GM23338 (cell line): Measurements from ENCODE around the gene AVPR2.

ENCODE experiments used
- CREB1 ChIP-seq: fragments of 250-450 bp; sonication (Bioruptor Pico); IDR thresholded peaks from 2 replicates; pipeline ENCODE4 v1.5.0; 2020; ENCODE audit warnings: low read depth, mild to moderate bottlenecking, moderate library complexity
- EZH2 ChIP-seq: fragments of 200-600 bp; sonication (generic); IDR thresholded peaks from one replicate; pipeline ENCODE4 v1.8.0; 2017; ENCODE audit warnings: antibody characterized with exemption, mild to moderate bottlenecking, low read depth; ENCODE audit not compliant: unreplicated experiment
- JUNB ChIP-seq: IDR thresholded peaks from one replicate; pipeline ENCODE4 v1.6.1; 2016; ENCODE audit warnings: antibody characterized with exemption; ENCODE audit not compliant: unreplicated experiment
- POLR2AphosphoS5 ChIP-seq: IDR thresholded peaks from 2 replicates; pipeline ENCODE4 v1.6.1; 2016; ENCODE audit warnings: antibody characterized with exemption, low read depth
- TF ChIP-seq, protein P1 (sequence below): fragments of 250-450 bp; sonication (Bioruptor Pico); IDR thresholded peaks from 2 replicates; pipeline ENCODE4 v1.5.0; 2020; ENCODE audit warnings: mild to moderate bottlenecking, moderate library complexity
- TF ChIP-seq, protein P2 (sequence below), 2 experiments: fragments of 200-600 bp in 1 of 2; sonication (generic) in 1 of 2; conservative IDR thresholded peaks; 2 replicates each; pipeline versions ENCODE4 v1.5.1 to v1.6.1; 2016 to 2017; ENCODE audit warnings: antibody characterized with exemption in 2 of 2, low read depth in 2 of 2, mild to moderate bottlenecking in 2 of 2, moderate library complexity in 1 of 2
- TF ChIP-seq, protein P3 (sequence below): IDR thresholded peaks from 2 replicates; pipeline ENCODE4 v1.6.1; 2016; ENCODE audit warnings: antibody characterized with exemption
- TF ChIP-seq, protein P4 (sequence below): IDR thresholded peaks from one replicate; pipeline ENCODE4 v1.6.1; 2018; ENCODE audit warnings: antibody characterized with exemption; ENCODE audit not compliant: unreplicated experiment

DNA sequence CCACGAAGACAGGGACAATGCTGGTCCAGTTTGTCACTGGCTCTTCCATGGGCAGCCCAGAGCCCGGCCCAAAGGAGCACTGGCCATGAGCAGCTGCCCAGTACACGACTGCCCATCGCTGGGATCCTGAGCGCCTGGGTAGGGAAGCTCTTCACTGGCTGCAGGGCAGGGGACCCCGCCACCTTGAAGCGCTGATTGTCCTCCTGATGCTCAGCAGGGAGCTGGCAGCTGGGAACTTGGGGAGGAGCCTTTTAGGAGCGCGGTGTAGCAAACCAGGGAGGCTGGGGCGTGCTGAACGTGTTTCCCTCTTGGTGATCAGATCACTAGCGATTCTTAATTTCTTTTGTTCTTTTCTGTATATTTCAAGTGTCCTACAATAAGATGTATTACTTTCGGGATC is 20.3 kb upstream of the AVPR2 start:
- TF ChIP-seq, protein P1, sequence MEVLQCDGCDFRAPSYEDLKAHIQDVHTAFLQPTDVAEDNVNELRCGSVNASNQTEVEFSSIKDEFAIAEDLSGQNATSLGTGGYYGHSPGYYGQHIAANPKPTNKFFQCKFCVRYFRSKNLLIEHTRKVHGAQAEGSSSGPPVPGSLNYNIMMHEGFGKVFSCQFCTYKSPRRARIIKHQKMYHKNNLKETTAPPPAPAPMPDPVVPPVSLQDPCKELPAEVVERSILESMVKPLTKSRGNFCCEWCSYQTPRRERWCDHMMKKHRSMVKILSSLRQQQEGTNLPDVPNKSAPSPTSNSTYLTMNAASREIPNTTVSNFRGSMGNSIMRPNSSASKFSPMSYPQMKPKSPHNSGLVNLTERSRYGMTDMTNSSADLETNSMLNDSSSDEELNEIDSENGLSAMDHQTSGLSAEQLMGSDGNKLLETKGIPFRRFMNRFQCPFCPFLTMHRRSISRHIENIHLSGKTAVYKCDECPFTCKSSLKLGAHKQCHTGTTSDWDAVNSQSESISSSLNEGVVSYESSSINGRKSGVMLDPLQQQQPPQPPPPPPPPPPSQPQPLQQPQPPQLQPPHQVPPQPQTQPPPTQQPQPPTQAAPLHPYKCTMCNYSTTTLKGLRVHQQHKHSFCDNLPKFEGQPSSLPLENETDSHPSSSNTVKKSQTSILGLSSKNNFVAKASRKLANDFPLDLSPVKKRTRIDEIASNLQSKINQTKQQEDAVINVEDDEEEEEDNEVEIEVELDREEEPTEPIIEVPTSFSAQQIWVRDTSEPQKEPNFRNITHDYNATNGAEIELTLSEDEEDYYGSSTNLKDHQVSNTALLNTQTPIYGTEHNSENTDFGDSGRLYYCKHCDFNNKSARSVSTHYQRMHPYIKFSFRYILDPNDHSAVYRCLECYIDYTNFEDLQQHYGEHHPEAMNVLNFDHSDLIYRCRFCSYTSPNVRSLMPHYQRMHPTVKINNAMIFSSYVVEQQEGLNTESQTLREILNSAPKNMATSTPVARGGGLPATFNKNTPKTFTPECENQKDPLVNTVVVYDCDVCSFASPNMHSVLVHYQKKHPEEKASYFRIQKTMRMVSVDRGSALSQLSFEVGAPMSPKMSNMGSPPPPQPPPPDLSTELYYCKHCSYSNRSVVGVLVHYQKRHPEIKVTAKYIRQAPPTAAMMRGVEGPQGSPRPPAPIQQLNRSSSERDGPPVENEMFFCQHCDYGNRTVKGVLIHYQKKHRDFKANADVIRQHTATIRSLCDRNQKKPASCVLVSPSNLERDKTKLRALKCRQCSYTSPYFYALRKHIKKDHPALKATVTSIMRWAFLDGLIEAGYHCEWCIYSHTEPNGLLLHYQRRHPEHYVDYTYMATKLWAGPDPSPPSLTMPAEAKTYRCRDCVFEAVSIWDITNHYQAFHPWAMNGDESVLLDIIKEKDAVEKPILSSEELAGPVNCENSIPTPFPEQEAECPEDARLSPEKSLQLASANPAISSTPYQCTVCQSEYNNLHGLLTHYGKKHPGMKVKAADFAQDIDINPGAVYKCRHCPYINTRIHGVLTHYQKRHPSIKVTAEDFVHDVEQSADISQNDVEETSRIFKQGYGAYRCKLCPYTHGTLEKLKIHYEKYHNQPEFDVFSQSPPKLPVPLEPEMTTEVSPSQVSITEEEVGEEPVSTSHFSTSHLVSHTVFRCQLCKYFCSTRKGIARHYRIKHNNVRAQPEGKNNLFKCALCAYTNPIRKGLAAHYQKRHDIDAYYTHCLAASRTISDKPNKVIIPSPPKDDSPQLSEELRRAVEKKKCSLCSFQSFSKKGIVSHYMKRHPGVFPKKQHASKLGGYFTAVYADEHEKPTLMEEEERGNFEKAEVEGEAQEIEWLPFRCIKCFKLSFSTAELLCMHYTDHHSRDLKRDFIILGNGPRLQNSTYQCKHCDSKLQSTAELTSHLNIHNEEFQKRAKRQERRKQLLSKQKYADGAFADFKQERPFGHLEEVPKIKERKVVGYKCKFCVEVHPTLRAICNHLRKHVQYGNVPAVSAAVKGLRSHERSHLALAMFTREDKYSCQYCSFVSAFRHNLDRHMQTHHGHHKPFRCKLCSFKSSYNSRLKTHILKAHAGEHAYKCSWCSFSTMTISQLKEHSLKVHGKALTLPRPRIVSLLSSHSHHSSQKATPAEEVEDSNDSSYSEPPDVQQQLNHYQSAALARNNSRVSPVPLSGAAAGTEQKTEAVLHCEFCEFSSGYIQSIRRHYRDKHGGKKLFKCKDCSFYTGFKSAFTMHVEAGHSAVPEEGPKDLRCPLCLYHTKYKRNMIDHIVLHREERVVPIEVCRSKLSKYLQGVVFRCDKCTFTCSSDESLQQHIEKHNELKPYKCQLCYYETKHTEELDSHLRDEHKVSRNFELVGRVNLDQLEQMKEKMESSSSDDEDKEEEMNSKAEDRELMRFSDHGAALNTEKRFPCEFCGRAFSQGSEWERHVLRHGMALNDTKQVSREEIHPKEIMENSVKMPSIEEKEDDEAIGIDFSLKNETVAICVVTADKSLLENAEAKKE: no peak
- TF ChIP-seq, protein P2, sequence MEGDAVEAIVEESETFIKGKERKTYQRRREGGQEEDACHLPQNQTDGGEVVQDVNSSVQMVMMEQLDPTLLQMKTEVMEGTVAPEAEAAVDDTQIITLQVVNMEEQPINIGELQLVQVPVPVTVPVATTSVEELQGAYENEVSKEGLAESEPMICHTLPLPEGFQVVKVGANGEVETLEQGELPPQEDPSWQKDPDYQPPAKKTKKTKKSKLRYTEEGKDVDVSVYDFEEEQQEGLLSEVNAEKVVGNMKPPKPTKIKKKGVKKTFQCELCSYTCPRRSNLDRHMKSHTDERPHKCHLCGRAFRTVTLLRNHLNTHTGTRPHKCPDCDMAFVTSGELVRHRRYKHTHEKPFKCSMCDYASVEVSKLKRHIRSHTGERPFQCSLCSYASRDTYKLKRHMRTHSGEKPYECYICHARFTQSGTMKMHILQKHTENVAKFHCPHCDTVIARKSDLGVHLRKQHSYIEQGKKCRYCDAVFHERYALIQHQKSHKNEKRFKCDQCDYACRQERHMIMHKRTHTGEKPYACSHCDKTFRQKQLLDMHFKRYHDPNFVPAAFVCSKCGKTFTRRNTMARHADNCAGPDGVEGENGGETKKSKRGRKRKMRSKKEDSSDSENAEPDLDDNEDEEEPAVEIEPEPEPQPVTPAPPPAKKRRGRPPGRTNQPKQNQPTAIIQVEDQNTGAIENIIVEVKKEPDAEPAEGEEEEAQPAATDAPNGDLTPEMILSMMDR (conservative IDR thresholded peaks at IDR 0.05; ENCODE audit: low read depth in 2 of 2): no peak
- TF ChIP-seq EZH2 (no peak), CREB1 (CRISPR knock-in tag) (no peak), POLR2AphosphoS5 (no peak), JUNB (no peak)
- TF ChIP-seq, protein P3, sequence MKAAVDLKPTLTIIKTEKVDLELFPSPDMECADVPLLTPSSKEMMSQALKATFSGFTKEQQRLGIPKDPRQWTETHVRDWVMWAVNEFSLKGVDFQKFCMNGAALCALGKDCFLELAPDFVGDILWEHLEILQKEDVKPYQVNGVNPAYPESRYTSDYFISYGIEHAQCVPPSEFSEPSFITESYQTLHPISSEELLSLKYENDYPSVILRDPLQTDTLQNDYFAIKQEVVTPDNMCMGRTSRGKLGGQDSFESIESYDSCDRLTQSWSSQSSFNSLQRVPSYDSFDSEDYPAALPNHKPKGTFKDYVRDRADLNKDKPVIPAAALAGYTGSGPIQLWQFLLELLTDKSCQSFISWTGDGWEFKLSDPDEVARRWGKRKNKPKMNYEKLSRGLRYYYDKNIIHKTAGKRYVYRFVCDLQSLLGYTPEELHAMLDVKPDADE: no peak
- TF ChIP-seq, protein P4, sequence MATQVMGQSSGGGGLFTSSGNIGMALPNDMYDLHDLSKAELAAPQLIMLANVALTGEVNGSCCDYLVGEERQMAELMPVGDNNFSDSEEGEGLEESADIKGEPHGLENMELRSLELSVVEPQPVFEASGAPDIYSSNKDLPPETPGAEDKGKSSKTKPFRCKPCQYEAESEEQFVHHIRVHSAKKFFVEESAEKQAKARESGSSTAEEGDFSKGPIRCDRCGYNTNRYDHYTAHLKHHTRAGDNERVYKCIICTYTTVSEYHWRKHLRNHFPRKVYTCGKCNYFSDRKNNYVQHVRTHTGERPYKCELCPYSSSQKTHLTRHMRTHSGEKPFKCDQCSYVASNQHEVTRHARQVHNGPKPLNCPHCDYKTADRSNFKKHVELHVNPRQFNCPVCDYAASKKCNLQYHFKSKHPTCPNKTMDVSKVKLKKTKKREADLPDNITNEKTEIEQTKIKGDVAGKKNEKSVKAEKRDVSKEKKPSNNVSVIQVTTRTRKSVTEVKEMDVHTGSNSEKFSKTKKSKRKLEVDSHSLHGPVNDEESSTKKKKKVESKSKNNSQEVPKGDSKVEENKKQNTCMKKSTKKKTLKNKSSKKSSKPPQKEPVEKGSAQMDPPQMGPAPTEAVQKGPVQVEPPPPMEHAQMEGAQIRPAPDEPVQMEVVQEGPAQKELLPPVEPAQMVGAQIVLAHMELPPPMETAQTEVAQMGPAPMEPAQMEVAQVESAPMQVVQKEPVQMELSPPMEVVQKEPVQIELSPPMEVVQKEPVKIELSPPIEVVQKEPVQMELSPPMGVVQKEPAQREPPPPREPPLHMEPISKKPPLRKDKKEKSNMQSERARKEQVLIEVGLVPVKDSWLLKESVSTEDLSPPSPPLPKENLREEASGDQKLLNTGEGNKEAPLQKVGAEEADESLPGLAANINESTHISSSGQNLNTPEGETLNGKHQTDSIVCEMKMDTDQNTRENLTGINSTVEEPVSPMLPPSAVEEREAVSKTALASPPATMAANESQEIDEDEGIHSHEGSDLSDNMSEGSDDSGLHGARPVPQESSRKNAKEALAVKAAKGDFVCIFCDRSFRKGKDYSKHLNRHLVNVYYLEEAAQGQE: no peak
